Suppressor macrophage treated with lipopolysaccharide for 4 hours (primary cell): ENCODE data around the gene GIMAP7.
A peak's percentile ranks its signal among the peaks of the same experiment; 100 is the strongest.
"Not testable (repeated sequence)": the region's sequence is repeated elsewhere in the genome, so short reads cannot be mapped to it uniquely, and the experiment has no call there.

ENCODE experiments used
- DNase-seq: peaks from one replicate; pipeline ENCODE4 v3.0.0-alpha.2; 2020

The GIMAP7 gene

DNA sequence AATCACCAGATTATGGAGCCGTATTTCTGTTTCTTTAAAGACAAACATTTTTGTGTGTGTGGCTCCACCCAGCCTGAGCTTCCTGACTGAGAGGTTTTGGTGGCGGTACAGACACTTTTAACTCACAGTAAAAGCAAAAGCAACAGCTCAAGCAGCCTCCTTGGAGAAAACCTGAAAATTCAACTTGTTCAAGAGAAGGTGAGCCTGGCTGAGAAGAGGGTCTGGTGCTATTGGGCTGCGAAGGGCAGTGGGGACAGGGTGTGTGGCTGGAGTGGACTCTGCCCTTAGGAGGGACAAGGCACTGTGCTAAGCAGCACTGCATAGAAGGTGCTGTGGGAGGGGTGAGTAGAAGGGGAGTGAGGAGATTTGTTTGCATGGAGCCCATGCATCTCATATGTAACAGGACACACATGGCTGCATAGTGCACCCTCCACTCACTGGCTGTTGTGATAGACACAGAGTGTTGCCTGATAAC, at the start of gene GIMAP7:
Gene GIMAP7 (plus strand): TSS at position 125 of the 475 bp plus-strand sequence. CDS start 5,103 bp downstream, outside the sequence.
- peak; percentile 37 for DNase-seq

DNA sequence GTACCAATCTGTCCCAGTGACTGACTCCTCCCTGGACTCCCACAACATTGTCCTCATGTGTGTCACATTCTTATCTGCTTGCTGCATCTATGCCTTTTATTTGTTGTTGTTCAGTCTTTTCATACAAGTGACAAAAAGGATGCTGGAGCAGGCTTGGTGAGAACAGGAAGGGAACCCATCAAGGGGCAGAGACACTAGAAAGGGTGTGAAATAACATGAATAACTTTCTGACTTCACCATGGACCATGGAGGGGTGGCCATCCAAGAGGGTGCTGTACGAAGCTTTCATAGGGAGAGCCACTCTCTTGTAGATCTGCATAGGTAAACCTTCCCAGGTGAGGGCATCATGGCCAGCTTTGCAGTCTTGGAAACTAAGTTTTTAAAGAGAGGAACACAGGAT, 49.7 kb upstream of the GIMAP7 start:
- no peak for DNase-seq

DNA sequence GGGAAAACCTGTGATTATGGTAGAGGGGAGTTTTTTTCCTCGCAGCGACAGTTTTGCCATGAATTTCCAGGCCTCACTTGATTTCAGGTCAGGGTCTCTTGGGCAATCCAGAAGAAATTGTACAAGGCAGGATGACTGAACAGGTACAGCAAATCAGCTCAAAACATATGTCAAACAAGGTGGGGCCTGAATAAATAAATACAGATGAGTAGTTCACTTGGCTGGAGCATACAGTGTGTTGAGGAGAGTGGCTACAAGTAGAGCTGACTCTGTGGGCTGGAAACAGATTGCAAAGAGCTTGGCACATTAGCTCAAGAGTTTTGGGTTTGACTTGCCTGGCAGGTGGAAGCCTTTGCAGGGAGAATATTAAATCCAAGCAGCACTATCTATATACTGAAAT, 49.3 kb upstream of the GIMAP7 start:
- DNase-seq = no peak

DNA sequence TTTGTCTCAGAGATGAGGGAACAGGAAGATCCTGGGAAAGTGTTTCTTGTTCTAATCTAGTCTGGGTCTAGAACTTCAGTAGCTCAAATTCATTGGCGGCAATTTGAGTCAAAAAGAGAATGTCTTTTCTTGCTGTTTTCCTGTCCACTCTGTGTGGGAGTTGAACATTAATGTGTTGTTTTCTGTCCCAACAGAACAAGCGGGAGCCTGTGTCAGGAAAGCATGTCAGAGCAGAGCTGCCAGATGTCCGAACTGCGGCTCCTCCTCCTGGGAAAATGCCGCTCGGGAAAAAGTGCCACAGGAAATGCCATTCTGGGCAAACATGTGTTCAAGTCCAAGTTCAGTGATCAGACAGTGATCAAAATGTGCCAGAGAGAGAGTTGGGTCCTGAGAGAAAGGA, 48.2 kb upstream of the GIMAP7 start:
- DNase-seq = no peak

DNA sequence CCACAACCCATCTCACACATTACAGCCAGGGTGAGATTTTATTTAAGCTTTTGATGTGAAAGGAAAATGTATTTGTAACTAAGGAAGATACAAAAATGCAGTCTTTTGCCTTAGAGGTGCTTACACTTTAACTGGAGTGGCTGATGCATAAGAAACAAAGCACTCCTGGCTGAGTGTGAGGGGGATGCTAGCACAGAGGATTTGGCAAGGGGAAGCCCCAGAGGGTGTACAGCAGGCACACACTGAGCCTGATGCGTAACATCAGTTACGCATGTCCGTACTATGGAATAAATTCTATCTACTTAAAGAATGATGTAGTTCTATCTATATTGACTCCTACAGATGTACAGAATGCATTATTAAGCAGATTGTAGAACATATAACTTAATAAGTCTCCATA, 46.4 kb upstream of the GIMAP7 start:
- no peak for DNase-seq

DNA sequence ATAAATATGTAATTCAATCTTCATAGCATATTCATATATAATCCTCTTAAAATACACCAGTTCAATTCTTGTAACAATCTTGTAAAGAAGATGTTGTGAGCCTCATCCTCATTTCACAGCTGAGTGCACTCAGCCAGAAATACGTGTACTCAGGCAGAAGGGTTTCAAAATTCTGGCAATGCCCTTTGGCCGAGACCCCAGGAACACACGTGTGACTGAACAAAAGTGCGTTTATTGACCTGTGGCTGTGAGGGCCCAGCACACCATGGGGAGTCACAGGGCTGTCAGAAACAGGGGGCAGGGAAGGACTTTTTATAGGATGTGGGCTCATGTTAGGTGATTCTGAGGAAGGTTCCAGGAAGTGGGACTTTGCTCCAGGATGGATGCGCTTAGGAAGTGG, 42.8 kb upstream of the GIMAP7 start:
- no peak for DNase-seq

DNA sequence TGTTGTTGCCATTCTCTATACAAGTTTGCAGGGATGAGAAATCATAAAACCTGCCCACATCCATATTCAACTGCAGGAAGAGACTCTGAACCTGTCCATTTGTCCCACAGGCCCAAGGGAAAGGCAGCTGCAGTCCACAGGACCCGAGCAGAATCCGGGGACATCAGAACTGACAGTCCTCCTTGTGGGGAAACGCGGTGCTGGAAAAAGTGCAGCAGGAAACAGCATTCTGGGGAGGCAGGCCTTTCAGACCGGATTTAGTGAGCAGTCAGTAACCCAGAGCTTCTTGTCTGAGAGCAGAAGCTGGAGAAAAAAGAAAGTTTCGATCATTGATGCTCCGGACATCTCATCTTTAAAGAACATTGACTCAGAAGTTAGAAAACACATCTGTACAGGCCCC, 40.8 kb upstream of the GIMAP7 start:
- no peak for DNase-seq

DNA sequence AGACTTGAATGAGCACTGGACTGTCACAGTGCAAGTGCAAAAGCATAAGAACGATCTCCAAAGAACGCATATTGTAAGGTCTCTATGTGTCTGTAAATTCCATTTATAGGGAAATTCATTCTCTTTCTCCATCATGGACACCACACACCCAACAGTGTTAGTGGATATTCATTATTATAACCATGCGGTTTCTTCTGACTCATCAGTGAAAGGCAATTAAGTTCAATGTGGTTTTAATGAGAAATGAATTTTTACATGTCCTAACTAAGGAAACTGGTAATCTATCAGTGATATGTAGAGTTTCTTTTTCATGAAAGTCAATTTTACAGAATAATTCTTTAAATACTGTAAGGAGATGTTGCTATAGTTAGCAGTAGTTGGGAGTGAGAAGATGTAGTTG, 38.4 kb upstream of the GIMAP7 start:
- DNase-seq = no peak

DNA sequence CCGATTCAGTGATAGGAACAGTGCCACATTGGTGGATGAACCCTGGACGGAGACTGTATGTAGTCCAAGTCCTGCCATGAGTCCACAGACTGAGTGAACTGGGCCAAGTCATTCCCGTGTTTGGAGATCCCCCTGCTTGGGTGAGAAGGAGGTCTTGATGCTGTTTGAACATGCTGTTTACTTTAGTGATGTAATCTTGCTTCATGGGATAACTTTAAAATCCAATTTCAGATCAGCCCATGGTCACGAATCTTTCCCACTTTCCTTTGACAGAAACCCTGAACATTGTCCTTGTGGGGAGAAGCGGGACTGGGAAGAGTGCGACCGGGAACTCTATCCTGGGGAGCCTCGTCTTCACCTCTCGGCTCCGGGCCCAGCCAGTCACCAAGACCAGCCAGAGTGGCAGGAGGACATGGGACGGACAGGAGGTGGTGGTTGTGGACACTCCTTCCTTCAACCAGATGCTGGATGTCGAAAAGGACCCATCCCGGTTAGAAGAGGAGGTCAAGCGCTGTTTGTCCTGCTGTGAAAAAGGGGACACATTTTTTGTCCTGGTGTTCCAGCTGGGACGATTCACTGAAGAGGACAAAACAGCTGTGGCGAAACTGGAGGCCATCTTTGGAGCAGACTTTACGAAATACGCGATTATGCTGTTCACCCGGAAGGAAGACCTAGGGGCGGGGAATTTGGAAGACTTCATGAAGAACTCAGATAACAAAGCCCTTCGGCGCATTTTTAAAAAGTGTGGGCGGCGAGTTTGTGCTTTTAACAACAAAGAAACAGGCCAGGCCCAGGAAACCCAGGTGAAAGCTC, 37.6 kb upstream of the GIMAP7 start:
- no peak for DNase-seq

DNA sequence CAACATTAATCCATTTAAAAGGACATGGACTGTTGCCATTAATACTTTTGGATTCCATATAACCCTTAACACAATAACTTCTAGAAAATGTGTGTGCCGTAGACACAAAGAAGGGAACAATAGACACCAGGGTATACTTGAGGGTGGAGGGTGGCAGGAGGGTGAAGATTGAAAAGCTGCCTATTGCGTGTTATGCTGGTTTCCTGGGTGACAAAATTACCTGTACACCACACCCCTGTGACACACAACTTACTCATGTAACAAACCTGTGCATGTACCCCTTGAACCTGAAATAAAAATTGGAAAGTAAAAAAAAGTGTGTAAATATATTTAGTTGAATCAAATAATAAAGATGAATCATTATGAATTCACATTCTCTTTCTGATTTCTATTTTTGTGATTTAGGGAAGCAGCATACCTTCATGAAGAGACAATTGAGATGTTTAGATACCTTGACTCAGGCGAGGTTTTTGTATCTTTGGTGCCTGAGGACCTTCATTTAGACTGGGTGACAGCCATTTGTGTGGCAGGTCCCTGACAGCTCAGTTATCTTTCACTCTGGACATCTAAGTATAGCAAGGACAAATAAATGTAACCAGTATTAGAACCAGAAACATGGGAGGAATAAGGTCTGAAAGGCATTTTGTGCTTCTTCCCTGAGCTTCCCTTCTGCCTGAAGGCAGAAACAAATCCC, 35.5 kb upstream of the GIMAP7 start:
- no peak for DNase-seq

DNA sequence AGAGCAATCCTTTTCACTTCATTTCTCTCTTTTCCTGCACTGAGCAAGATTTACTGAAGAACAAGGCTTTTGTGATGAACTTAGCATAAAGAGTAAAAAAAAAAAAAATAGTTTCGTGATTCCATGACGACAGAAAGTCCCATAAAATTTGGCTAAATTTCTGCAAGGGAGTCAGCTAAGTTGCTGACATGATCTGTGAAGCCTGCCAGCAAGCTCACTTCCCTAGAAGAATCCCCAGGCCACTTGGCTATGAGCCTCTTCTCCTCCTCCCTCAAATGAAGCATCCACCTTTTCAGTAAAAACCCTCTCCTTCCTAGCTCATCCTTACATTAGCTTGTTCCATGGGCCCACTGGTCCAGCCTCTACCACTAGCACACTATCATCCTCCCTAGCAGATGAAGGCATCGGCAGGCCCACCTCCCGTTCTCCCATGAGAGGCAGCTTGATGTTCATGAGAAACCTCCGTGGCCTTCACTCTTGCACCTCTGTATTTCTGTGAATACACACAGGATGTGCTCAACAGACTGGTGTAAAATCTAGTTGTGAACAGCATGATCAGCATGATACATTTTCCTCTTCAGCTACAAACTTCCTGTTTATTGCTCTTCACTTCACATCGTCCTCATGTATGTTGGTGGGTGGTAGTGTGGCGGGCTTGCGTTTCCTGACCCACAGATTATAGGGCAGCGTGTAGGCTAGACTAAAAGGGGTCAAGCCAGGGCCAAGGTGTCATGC, 33.3 kb upstream of the GIMAP7 start:
- DNase-seq = peak; percentile 53

DNA sequence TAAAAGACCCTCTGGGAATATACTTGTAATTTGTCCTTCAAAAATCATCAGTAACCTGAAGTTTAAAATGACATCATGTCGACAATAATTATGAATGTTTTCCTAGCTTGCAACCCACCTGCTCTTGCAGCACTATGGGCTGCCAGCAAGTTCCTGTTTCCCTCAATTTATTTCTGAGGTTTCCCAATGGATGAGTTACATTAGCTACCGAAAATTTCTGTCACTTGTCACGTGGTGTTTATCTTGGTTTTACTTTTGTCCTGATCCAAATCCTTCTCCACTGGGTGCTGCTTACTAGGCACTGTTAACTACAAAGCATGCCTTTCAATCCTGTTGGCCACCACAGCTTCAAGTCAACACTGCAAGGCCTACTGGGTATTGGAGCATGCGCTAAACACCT, 32.8 kb upstream of the GIMAP7 start:
- DNase-seq = peak; percentile 74

DNA sequence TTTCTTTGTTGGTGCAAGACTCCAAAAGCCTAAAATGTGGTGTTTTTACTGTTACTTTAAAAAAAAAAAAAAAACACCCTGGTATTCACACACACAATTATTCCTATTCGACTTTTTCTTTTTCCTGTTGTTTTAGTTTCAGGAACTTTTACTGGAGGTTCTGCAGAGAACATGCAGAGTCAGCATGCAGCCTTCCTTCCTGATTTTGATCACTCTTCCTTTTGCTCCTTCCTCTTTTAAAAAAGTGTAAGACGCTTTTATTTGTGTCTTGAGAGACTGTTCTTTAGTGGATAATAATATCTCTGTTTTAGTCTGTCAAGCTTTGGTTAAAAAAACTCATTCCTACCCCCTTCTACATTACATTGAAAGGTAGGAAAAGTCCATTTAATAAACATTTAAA, 31.2 kb upstream of the GIMAP7 start:
- peak; percentile 48 for DNase-seq

DNA sequence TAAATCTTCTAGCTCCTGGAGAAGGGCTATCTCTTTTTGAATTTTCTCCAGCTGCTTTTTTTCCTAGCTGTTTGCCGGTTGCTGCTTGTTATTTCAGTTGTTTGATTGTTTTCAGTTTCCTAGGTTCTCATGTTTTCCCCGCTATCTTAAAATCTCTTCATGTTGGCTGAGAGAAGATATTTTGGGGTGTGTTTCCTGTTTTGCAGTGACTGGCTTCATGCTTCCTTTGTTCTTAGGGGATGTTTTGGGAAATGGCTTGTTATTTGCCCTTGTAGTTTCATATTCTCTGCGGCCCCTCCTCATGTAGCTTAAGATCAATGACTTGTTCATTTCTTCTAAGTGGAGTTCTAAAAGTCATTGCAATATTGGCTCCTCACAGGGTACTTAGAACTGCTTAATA, 30.6 kb upstream of the GIMAP7 start:
- DNase-seq = not testable (repeated sequence)

DNA sequence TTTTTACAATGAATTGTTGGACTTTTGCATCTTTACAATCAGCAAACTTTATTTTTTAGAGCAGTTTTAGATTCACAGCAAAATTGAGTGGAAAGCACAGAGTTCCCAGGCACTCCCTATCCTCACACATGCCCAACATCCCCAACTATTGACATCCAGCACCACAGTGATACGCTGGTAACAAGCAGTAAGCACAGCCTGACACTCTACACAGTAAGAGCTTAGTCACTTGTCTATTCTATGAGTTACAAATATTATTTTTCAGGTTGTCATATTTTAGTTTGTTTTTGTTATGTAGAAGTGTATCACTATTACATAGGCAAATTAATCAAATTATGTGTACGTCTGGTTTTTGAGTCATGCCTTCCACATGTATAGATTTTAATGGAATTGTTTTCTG, 27.0 kb upstream of the GIMAP7 start:
- no peak for DNase-seq

DNA sequence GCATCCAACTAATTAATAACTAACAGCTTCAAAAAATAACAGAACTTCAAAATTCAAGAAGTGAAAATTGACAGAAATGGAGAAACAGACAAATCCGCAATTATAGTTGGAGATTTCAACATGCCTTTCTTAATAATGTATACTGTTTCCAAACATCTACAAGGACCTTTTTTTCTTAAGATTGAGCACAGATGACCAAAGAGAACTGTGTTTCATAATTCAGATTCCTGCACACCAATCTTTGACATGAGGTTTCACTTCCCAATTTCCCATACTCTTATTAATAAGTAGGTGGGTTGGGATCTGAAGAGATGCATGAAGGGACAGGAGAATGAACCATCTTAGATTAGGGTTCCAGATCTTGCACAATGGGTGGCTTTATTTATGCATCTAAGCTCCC, 24.9 kb upstream of the GIMAP7 start:
- peak; percentile 93 for DNase-seq

DNA sequence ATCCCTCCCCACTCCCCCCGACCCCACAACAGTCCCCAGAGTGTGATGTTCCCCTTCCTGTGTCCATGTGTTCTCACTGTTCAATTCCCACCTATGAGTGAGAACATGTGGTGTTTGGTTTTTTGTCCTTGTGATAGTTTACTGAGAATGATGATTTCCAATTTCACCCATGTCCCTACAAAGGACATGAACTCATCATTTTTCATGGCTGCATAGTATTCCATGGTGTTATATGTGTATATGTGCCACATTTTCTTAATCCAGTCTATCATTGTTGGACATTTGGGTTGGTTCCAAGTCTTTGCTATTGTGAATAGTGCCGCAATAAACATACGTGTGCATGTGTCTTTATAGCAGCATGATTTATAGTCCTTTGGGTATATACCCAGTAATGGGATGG, 21.2 kb upstream of the GIMAP7 start:
- DNase-seq = not testable (repeated sequence)

DNA sequence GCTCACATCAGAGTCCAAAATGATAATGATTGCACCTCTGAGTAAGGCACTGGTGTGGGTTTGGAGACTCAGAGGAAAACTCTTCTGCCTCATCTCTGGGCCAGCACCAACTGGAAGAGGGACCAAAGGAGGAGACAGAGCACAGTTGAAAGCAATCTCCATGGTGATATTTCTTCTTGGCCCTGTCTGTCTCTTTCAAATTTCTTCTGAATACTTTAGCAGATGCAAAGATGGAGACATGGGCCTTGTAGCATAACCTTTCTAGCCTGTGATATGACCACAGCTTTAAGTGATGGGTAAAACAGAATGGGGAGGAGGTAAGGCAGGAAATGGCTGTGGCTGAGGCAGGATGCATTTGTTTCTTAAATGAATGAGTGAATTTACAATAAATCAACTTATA, 12.2 kb upstream of the GIMAP7 start:
- DNase-seq = no peak

DNA sequence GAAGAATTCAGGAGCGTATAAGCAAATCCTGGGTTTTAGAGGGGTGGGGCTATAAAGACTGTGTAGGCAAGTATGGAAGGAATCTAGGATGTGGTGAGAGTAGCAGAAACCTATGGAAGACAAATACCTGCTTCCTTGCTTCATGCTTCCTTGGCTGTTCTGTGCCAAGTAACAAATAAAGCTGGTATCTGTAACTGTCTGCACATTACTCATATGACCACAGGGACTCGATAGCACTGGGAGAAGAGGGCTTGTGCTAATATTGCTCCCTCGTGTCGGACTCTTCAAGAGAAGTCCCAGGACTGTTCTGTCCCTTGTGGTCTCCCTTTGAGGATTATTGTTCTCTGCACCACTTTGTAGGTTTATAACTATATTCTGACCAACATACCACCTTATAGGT, 11.5 kb upstream of the GIMAP7 start:
- DNase-seq = no peak

DNA sequence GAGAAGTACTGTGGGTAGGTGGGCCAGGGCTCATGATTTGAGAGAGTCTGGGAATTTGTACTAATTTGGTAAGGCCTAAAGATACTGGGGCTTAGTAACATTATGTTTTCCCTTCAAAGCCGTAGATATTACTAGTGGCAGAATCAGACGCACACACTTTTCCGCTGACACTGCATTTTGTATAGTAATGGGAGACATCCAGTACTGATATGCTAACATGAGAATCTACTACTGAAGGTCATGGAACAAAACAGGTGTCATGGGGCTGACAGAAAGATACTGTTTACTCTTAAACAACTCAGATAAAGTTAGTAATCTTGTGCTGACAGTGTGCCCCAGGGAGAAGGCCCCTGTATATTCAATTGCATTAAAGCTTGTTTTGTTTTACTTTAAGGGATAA, 11.1 kb upstream of the GIMAP7 start:
- DNase-seq = no peak

DNA sequence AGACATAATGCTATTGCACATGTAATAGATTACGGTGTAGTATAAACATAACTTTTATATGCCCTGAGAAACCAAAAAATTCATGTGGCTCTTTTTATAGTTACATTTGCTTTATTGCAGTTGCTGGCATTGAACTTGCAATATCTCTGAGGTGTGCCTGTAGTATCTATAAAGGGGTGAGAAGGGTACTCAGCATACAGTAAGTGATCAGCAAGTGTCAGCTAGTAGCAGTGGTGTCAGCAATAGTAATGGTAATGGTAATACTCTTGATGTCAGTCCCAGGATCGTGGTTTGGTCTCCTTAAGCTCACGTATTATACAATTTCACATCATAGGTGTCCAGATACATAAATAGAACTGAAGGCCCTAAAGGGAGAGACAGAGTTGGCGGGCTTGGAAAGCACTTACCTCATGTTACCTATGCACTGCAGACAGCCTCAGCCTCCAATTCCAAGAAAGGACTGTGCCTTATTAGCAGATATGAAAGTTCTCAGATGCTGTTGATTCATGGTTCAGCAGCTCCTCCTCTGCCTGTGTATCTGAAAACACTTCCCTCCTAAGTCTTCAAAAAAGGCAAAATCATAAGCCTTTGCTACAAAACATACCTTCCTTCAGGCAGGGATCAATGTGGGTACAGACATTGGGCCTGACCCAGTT, 6.6 kb upstream of the GIMAP7 start:
- DNase-seq = no peak

DNA sequence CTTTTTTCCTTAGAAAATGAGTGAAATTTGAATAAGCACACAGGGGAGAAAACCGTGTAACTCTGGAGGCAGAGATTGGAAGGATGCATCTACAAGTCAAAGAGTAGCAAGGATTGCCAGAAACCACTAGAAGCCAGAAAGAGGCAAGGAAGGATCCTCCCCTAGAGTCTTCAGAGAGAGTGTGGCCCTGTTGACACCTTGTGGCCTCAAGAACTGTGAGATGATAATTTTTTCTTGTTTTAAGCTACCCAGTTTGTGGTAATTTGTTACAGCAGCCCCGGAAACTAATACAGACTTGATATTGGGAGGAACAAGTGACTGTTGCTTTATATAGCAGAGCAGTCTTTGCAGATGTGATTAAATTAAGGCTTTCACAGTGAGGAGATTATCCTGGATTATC, 3.6 kb upstream of the GIMAP7 start:
- DNase-seq = no peak

DNA sequence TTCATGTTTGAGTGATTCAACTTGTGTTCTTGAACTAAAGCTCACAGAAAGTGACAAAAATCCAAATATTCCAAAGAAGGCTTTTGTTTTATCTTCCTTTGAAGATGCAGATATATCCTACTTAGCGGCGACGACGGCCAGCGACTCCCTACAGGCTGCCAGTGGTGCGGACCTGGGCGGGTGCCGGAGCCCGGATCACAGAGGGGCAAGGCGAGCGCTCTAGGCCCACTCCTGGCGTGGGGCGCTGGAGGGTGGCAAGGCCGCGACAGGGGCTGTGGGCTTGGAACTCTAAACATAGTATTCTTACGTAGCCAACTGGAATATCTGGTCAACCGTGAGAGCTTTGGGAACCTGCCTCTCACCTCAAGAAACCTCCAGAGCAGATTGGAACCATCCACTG, 914 bp upstream of the GIMAP7 start:
- no peak for DNase-seq
